ENCODE results near the gene YJEFN3.

The YJEFN3 gene

GRCh38 chr19:19495614-19496603 lies 32.8 kb upstream of the YJEFN3 start:
- no peak for DNase-seq (ENCODE audit: low read depth in 2 of 3, low spot score in 2 of 3)

DNA sequence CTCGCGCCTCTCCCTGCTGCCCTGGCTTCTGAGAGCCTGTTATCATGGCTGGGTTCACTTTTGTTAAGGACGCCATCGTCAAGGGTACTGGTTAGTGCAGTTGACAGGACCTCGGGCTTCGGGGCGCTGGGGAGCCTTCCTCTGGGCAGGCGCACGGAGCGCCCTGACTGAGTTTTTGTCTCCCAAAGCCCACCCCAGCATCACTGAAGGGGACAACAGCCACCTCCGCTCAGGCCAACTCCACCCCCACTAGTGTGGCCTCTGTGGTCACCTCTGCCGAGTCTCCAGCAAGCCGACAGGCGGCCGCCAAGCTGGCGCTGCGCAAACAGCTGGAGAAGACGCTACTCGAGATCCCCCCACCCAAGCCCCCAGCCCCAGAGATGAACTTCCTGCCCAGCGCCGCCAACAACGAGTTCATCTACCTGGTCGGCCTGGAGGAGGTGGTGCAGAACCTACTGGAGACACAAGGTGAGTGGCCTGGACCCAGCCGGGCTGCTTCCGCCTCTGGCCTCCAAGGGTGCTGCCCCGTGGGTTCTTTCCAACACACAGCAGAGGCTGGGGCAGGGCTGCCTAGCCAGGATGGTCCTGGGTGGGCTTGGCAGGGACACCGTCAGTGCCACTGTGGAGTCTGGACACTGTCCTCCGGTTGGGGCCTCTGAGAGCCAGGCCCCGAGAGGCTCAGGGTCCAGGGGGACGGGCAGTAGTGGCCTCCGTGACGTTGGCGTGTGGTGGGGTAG lies 30.3 kb upstream of the YJEFN3 start:
- DNase-seq (ENCODE audit: low read depth in 2 of 3, low spot score in 2 of 3) = no peak

- DNase-seq (ENCODE audit: low read depth in 2 of 3, low spot score in 2 of 3) = no peak
These were observed 29.3 kb upstream of the YJEFN3 start for GRCh38 chr19:19499272-19499995.

DNA sequence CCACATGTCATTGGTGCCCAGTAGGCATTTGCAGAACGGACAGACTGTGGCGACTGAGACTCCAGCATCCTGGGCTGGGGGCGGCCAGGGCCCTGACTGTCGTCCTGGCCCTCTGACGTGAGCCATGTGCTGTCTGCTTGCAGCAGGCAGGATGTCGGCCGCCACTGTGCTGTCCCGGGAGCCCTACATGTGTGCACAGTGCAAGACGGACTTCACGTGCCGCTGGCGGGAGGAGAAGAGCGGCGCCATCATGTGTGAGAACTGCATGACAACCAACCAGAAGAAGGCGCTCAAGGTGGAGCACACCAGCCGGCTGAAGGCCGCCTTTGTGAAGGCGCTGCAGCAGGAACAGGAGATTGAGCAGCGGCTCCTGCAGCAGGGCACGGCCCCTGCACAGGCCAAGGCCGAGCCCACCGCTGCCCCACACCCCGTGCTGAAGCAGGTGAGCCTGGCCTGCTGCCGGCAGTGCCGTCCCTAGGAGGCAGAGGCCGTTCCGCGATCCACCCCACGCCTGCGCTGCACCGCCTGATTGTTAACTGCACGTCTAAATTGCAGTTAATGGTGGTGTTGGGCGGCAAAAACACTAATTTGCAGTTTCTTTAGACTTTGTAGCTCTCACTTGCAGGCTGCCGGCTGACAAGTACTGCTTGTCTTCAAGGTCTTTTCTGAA lies 27.6 kb upstream of the YJEFN3 start:
- no peak for DNase-seq (ENCODE audit: low read depth in 2 of 3, low spot score in 2 of 3)

DNA sequence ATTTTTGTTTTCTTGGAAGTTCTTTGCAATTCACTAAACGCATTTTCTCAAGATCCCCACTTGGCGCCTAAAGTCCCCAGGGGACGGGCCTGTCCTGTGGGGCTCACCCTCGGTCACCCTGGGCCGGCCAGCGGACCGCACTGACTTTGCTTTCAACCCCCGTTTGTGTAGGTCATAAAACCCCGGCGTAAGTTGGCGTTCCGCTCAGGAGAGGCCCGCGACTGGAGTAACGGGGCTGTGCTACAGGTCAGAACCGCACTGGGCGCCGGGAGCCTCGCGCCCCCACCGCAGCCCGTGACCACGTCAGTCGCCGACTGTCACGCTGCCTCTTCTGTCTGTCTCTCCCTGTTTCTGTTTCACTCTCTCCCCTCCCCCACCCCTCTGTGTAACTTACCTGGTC lies 26.9 kb upstream of the YJEFN3 start:
- DNase-seq (ENCODE audit: low read depth in 2 of 3, low spot score in 2 of 3) = no peak

GRCh38 chr19:19502281-19502680 lies 26.4 kb upstream of the YJEFN3 start:
- no peak for DNase-seq (ENCODE audit: low read depth in 2 of 3, low spot score in 2 of 3)

DNA sequence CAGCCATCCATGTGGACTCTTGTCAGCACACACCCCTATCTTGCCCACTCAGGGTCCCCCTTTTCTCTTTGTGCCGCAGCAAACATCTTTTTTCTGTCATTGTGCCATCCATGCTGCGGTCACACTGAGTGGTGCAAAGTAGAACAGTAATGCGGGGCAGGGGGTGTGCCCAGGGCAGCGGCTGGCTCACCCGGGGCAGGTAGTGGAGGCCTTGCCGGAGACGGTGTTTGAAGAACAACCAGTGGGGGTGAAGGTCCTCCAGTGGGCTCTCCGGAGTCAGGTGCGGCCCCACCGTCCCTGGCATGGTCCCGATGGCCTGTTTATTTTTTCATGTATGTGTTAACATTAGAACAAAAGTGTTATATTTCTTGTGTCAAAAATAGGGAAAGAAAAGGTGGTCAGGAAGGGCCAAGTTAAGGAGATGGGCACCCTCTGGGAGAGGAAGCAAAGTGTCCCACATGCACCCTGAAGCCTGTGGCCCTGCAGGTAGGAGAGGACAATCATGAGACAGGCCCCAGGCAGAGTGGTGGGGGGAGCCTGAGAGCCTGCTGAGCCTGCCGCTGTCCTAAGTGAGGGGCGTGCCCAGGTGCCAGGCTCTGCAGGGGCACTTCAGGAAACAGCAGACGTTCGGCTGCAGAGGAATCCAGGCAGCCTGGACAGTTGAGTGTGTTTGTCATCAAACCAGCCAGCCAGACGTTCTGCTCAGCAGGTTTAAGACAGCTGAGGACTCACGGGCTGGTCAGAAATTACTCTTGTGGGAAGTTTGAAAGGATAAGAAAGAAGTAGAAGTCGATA lies 25.7 kb upstream of the YJEFN3 start:
- no peak for DNase-seq (ENCODE audit: low read depth in 2 of 3, low spot score in 2 of 3)

GRCh38 chr19:19504754-19505668 lies 23.7 kb upstream of the YJEFN3 start:
- no peak for DNase-seq (ENCODE audit: low read depth in 2 of 3, low spot score in 2 of 3)

GRCh38 chr19:19505669-19506326 lies 22.9 kb upstream of the YJEFN3 start:
- no peak for DNase-seq (ENCODE audit: low read depth in 2 of 3, low spot score in 2 of 3)

DNA sequence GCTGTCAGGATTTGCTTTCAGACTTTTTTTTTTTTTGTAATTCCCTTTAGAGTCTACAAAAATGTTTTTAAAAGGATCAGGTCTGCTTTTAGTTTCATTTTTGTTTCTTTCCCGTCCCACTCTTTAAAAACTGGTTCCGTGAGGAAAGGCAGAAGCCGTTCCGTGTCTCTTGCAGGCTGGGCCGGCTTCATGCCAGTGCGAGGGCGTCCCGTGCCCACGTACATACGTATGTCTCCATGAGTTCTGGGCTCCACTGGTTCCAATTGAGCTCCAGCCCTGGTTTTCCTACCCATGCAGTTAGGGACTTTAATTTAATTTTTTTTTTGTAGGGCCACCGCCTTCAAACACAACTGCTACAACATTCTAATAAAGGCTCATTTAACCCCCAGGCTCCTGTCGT lies 22.1 kb upstream of the YJEFN3 start:
- DNase-seq (ENCODE audit: low read depth in 2 of 3, low spot score in 2 of 3) = no peak

DNA sequence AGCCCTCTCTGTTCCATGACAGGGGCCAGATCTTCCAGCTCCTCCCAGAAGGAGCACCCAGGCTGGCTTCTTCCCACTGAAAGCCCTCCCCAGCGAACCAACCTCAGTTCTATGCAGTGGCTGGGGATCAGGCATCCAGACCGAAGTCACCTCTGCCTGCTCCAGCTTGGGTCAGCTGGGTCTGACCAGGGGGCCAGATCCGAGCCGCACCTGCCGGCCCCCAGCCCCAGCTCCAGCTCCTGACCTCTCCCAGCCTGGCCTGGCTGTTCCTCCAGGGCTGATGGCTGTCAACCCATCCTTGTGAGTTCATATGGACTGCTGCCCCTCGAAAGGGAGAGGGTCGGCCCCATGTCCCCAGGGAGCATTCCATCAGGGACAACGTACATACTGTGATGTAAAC lies 21.4 kb upstream of the YJEFN3 start:
- no peak for DNase-seq (ENCODE audit: low read depth in 2 of 3, low spot score in 2 of 3)

GRCh38 chr19:19508217-19508616 lies 20.5 kb upstream of the YJEFN3 start:
- DNase-seq (ENCODE audit: low read depth in 2 of 3, low spot score in 2 of 3) = no peak

GRCh38 chr19:19510432-19510831 lies 18.3 kb upstream of the YJEFN3 start:
- no peak for DNase-seq (ENCODE audit: low read depth in 2 of 3, low spot score in 2 of 3)

- no peak for DNase-seq (ENCODE audit: low read depth in 2 of 3, low spot score in 2 of 3)
These were observed 15.0 kb upstream of the YJEFN3 start for GRCh38 chr19:19513682-19514081.

DNA sequence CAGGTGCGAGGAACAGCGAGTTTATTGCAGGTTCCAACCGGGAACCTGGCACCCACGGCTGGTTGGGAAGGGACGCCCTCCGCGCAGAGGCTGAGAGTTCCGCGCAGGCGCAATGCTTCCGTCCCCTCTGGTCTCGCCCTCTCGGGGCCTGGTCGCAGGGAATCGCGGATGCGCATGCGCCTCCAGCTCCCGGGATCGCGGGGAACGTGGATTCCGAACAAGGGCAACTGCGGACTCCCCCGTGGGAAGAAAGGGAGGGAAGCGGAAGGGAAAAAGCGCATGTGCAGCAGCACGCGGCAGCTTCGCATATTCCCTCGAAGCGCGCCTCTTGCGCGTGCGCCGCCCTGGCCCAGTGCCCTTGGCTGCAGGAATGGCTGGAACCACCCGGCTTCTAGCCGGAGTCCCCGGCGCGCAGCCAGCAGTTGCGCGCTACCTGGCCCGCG lies 14.5 kb upstream of the YJEFN3 start:
- DNase-seq (ENCODE audit: low read depth in 2 of 3, low spot score in 2 of 3) = no peak

GRCh38 chr19:19514881-19515641 lies 13.7 kb upstream of the YJEFN3 start, which contains the start of gene TSSK6:
Gene TSSK6 (minus strand): TSS chr19:19515548. CDS start chr19:19515427, 121 bp downstream.
- no peak for DNase-seq (ENCODE audit: low read depth in 2 of 3, low spot score in 2 of 3)

DNA sequence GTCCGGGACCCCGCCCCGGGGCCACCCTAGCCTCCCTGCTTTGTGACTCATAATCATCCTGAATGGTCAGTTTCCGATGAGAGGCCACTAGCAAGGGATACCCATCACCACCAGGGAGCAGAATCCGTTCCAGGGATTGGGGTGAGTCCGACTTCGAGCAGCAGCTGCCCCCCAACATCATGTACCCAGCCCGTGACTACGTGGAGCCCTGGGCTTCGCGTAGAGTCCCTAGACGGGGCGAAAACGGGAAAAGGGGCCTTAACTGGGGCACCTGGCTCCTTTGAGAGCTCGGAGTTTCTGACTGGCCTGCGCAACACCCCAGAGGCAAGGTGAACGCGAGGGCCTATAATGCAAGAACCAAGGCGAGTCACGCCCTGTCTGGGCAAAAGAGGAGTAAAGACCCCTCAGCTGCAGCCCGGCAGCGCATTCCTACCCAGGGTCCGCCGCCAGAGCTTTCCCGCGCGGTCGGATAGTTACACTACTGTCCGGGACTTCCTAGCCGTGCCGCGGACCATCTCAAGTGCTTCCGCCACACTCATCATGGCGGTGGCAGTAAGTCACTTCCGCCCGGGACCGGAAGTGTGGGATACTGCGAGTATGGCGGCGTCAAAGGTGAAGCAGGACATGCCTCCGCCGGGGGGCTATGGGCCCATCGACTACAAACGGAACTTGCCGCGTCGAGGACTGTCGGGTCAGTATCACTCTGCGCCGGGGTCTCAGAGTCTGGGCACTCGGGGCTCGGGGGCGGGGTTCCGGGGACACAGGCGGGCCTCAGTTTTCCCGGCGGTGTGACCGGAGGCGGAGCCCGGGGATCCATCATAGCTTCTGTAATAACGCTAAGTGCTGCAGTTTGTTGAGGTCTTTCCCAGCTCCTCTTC lies 12.8 kb upstream of the YJEFN3 start, which contains the start of gene NDUFA13:
Gene NDUFA13, plus strand, starts transcription at position 584 of the 878 bp plus-strand sequence. Its CDS starts 14 bp downstream, at position 598.
- DNase-seq (ENCODE audit: low read depth in 2 of 3, low spot score in 2 of 3) = peak; percentile 88 to 97 (median 95)

Measured in activated CD8-positive, alpha-beta memory T cell treated with anti-CD3 and anti-CD28 coated beads for 48 hours (primary cell).